ENCODE results near the gene DELE1. TPM values are rescaled to one million over a fixed set of nuclear protein-coding genes. Genes with fewer than 3 reads are reported as not detected.

Gene DELE1
- total and polyA plus RNA-seq, 2 donors (not counting 1 experiment from before 2014, with no cell fraction given) = 124 to 127 TPM

DNA sequence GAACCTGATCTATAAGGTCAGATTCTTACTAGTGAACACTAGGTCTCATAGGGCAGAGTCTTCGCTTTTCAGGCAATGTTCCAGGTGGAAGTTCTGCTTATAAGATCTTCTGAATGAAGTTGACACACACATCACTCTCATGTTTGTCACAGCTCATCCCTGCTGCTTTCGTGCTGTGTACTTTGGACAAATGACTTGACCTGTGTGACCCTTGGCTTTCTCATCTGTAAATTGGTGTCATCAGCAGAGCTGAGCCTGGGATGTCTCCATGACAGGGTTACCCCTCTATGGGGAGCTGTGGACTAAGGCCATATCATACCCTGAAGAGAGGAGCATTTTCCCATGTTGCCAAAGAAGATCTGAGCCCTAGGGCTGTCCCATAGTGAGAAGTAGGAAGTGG is 2.8 kb downstream of the DELE1 start:
- ATAC-seq (ENCODE audit: low read depth) (no peak), DNase-seq (no peak)
- H3K9ac ChIP-seq (ENCODE audit: low read length) = no peak overlapping the region
- intact Hi-C loops (cut with micrococcal nuclease) = no loop called here
- H3K9me3 Mint-ChIP-seq (ENCODE audit: insufficient read depth) = no peaks in the 10 kb centered on the region
- peaks cover 17% of the 10 kb centered on the region for H3K4me1 Mint-ChIP-seq
- peaks cover 26% of the 10 kb centered on the region for H4K20me1 ChIP-seq (ENCODE audit: control insufficient read depth, insufficient read depth, low read length, poor library complexity, severe bottlenecking)
- ChIA-PET CTCF (interaction anchor here (0.9 kb wide), 1 partner anchor 11 kb away, joined by 4 read pairs; no protein-coding TSS in a partner anchor), POLR2A (interaction anchor here (0.8 kb wide), 1 partner anchor 243 kb away, joined by 3 read pairs; no protein-coding TSS in a partner anchor)
- H3K4me2 ChIP-seq (replicated peaks; ENCODE audit: low read depth, low read length, poor library complexity, severe bottlenecking) = no peak overlapping the region
- no peak overlapping the region for H3K4me3 ChIP-seq (ENCODE audit: control extremely low read depth in 1 of 5, extremely low read depth in 1 of 5, insufficient read depth in 1 of 5, low read depth in 2 of 5, low read length in 4 of 5)
- no peaks in the 10 kb centered on the region for H3K9me3 ChIP-seq (ENCODE audit: control extremely low read depth in 1 of 3, control insufficient read depth in 2 of 3, insufficient read depth in 1 of 3, low read length in 2 of 3)
- no peak overlapping the region for H3K27ac ChIP-seq (ENCODE audit: low read length in 2 of 2)
- TF ChIP-seq EZH2 (IDR thresholded peaks at IDR 0.05; ENCODE audit: borderline replicate concordance, insufficient read depth, low read depth, low read length, poor library complexity, severe bottlenecking) = no peak
- TF ChIP-seq, protein P1, sequence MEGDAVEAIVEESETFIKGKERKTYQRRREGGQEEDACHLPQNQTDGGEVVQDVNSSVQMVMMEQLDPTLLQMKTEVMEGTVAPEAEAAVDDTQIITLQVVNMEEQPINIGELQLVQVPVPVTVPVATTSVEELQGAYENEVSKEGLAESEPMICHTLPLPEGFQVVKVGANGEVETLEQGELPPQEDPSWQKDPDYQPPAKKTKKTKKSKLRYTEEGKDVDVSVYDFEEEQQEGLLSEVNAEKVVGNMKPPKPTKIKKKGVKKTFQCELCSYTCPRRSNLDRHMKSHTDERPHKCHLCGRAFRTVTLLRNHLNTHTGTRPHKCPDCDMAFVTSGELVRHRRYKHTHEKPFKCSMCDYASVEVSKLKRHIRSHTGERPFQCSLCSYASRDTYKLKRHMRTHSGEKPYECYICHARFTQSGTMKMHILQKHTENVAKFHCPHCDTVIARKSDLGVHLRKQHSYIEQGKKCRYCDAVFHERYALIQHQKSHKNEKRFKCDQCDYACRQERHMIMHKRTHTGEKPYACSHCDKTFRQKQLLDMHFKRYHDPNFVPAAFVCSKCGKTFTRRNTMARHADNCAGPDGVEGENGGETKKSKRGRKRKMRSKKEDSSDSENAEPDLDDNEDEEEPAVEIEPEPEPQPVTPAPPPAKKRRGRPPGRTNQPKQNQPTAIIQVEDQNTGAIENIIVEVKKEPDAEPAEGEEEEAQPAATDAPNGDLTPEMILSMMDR (IDR thresholded peaks at IDR 0.05) = no peak
- H3K27ac Mint-ChIP-seq = no peak overlapping the region
- peak overlapping the region; percentile 21 for H3K4me3 Mint-ChIP-seq
- H3K27me3 Mint-ChIP-seq = no peaks in the 10 kb centered on the region
- H3K36me3 ChIP-seq (replicated peaks in 1 of 2; ENCODE audit: control extremely low read depth in 1 of 2, control insufficient read depth in 1 of 2, extremely low read depth in 1 of 2, insufficient read depth in 2 of 2, low read length in 1 of 2) = peaks cover 0 to 64% of the 10 kb centered on the region in 2 experiments
- no peaks in the 10 kb centered on the region for H3K27me3 ChIP-seq (replicated peaks in 1 of 4; ENCODE audit: control extremely low read depth in 1 of 4, control insufficient read depth in 3 of 4, insufficient read depth in 4 of 4, low read length in 3 of 4)
- H3K4me1 ChIP-seq (ENCODE audit: control insufficient read depth in 2 of 2, insufficient read depth in 2 of 2, low read length in 2 of 2) = peaks cover 12 to 18% of the 10 kb centered on the region in 2 donors
- WGBS (ENCODE audit: insufficient coverage) = 92% methylated on average over 2 of the region's 2 CpGs
- H3K79me2 ChIP-seq (ENCODE audit: control insufficient read depth, insufficient read depth, low read length) = peaks cover 39% of the 10 kb centered on the region
- H2AFZ ChIP-seq (ENCODE audit: insufficient read depth, low read depth, low read length, poor library complexity, severe bottlenecking) = no peak overlapping the region

DNA sequence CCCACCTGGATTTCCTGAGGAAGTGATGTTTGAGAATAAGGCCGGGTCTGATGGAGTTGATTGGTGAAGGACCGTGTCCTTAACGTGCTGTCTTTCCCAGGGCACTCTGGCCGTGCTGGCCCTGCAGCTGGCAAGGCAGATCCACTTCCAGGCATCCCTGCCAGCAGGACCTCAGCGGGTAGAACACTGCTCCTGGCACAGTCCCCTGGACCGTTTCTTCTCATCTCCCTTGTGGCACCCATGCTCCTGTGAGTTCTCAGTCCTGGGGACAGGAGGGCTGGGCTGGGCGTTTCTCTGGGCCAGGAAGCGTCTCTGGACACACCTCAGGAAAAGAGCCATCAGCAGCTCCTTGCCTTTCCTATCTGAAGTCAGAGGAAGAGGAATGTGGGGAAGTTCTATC is 4.4 kb downstream of the DELE1 start:
- intact Hi-C loops (cut with micrococcal nuclease) = no loop called here
- 83% methylated on average over 6 of the region's 8 CpGs for WGBS (ENCODE audit: insufficient coverage)
- no peak overlapping the region for H3K27ac Mint-ChIP-seq
- no peak overlapping the region for H2AFZ ChIP-seq (ENCODE audit: insufficient read depth, low read depth, low read length, poor library complexity, severe bottlenecking)
- ChIA-PET POLR2A (interaction anchor here (0.6 kb wide), 1 partner anchor 62 kb away, joined by 4 read pairs; no protein-coding TSS in a partner anchor), CTCF (no interaction called here)
- peaks cover 7 to 12% of the 10 kb centered on the region in 2 donors for H3K4me1 ChIP-seq (ENCODE audit: control insufficient read depth in 2 of 2, insufficient read depth in 2 of 2, low read length in 2 of 2)
- ATAC-seq (ENCODE audit: low read depth) = no peak
- H4K20me1 ChIP-seq (ENCODE audit: control insufficient read depth, insufficient read depth, low read length, poor library complexity, severe bottlenecking) = peaks cover 26% of the 10 kb centered on the region
- no peaks in the 10 kb centered on the region for H3K27me3 ChIP-seq (replicated peaks in 1 of 4; ENCODE audit: control extremely low read depth in 1 of 4, control insufficient read depth in 3 of 4, insufficient read depth in 4 of 4, low read length in 3 of 4)
- TF ChIP-seq EZH2 (IDR thresholded peaks at IDR 0.05; ENCODE audit: borderline replicate concordance, insufficient read depth, low read depth, low read length, poor library complexity, severe bottlenecking) = no peak
- TF ChIP-seq, protein P1 (IDR thresholded peaks at IDR 0.05) = no peak
- peaks cover 4 to 78% of the 10 kb centered on the region in 2 experiments for H3K36me3 ChIP-seq (replicated peaks in 1 of 2; ENCODE audit: control extremely low read depth in 1 of 2, control insufficient read depth in 1 of 2, extremely low read depth in 1 of 2, insufficient read depth in 2 of 2, low read length in 1 of 2)
- H3K9me3 ChIP-seq (ENCODE audit: control extremely low read depth in 1 of 3, control insufficient read depth in 2 of 3, insufficient read depth in 1 of 3, low read length in 2 of 3) = no peaks in the 10 kb centered on the region
- H3K9me3 Mint-ChIP-seq (ENCODE audit: insufficient read depth) = no peaks in the 10 kb centered on the region
- no peak overlapping the region for H3K4me2 ChIP-seq (replicated peaks; ENCODE audit: low read depth, low read length, poor library complexity, severe bottlenecking)
- H3K9ac ChIP-seq (ENCODE audit: low read length) = no peak overlapping the region
- no peak overlapping the region for H3K27ac ChIP-seq (ENCODE audit: low read length in 2 of 2)
- no peak for DNase-seq
- peaks cover 39% of the 10 kb centered on the region for H3K79me2 ChIP-seq (ENCODE audit: control insufficient read depth, insufficient read depth, low read length)
- peaks cover 15% of the 10 kb centered on the region for H3K4me1 Mint-ChIP-seq
- no peak overlapping the region for H3K4me3 Mint-ChIP-seq
- H3K4me3 ChIP-seq (ENCODE audit: control extremely low read depth in 1 of 5, extremely low read depth in 1 of 5, insufficient read depth in 1 of 5, low read depth in 2 of 5, low read length in 4 of 5) = no peak overlapping the region
- H3K27me3 Mint-ChIP-seq = no peaks in the 10 kb centered on the region
